CD14-positive monocyte (primary cell): ENCODE measurements around the gene TRPC1. TPM values are rescaled to one million over a fixed set of nuclear protein-coding genes. Genes with fewer than 3 reads are reported as not detected.
A peak's percentile ranks its signal among the peaks of the same experiment; 100 is the strongest.

Experiments
- DNase-seq, 3 donors: peaks; one replicate each; pipeline ENCODE4 v3.0.0-alpha.2; 2011 to 2022
- H2AFZ ChIP-seq: 2 replicates; pipeline ENCODE4 v1.6.0; 2012; ENCODE audit warnings: mild to moderate bottlenecking, low read depth, low read length, inconsistent platforms; ENCODE audit not compliant: insufficient read depth, poor library complexity, severe bottlenecking
- H3K27ac ChIP-seq, 2 donors: 1 replicate in 1 of 2; 2 replicates in 1 of 2; pipeline ENCODE4 v1.5.1; 2012 to 2013; ENCODE audit warnings: low read length in 2 of 2, control low read depth in 1 of 2, inconsistent platforms in 1 of 2, low read depth in 1 of 2, mild to moderate bottlenecking in 1 of 2
- H3K27me3 ChIP-seq, 2 donors: one replicate each; pipeline versions ENCODE4 v1.6.0 to v1.6.1; 2011 to 2013; ENCODE audit warnings: low read length in 2 of 2; ENCODE audit not compliant: control insufficient read depth in 2 of 2, insufficient read depth in 2 of 2
- H3K36me3 ChIP-seq, 2 donors: replicated peaks in 1 of 2; 1 replicate in 1 of 2; 2 replicates in 1 of 2; pipeline versions ENCODE4 v1.5.1 to v1.6.1; 2012 to 2013; ENCODE audit warnings: low read length in 2 of 2, control low read depth in 1 of 2, inconsistent platforms in 1 of 2, mild to moderate bottlenecking in 1 of 2; ENCODE audit not compliant: insufficient read depth in 2 of 2, control insufficient read depth in 1 of 2
- H3K4me1 ChIP-seq, 2 donors: 1 replicate in 1 of 2; 2 replicates in 1 of 2; pipeline versions ENCODE4 v1.5.1 to v1.6.1; 2012 to 2013; ENCODE audit warnings: low read length in 2 of 2, control low read depth in 1 of 2, inconsistent platforms in 1 of 2, mild to moderate bottlenecking in 1 of 2, moderate library complexity in 1 of 2; ENCODE audit not compliant: insufficient read depth in 2 of 2, control insufficient read depth in 1 of 2
- H3K4me2 ChIP-seq: replicated peaks from 2 replicates; pipeline ENCODE3; 2012; ENCODE audit warnings: low read length, moderate library complexity, mild to moderate bottlenecking; ENCODE audit not compliant: poor library complexity, severe bottlenecking; ENCODE audit errors: extremely low read depth
- H3K4me3 ChIP-seq, 3 experiments: fragments of 200-600 bp in 1 of 3; sonication (generic) in 1 of 3; replicated peaks in 1 of 3; 1 replicate in 2 of 3; 2 replicates in 1 of 3; pipeline ENCODE4 v1.5.1; 2011 to 2013; ENCODE audit warnings: low read length in 3 of 3, mild to moderate bottlenecking in 3 of 3, control low read depth in 2 of 3, low read depth in 2 of 3, inconsistent platforms in 1 of 3, moderate library complexity in 1 of 3
- H3K79me2 ChIP-seq: 2 replicates; pipeline ENCODE4 v1.6.0; 2012; ENCODE audit warnings: mild to moderate bottlenecking, control low read depth, inconsistent platforms, low read length, moderate library complexity; ENCODE audit not compliant: insufficient read depth
- H3K9ac ChIP-seq: 2 replicates; pipeline ENCODE4 v1.6.0; 2017; ENCODE audit warnings: low read length, mild to moderate bottlenecking; ENCODE audit not compliant: insufficient read depth, poor library complexity, severe bottlenecking
- H3K9me3 ChIP-seq, 2 donors: replicated peaks in 1 of 2; 1 replicate in 1 of 2; 2 replicates in 1 of 2; pipeline versions ENCODE4 v1.5.1 to v1.6.1; 2012 to 2013; ENCODE audit warnings: low read length in 2 of 2, control low read depth in 1 of 2; ENCODE audit not compliant: control insufficient read depth in 1 of 2, insufficient read depth in 1 of 2
- H4K20me1 ChIP-seq: 2 replicates; pipeline ENCODE4 v1.6.0; 2012; ENCODE audit warnings: mild to moderate bottlenecking, low read length, control low read depth, moderate library complexity; ENCODE audit not compliant: insufficient read depth
- H3K27ac Mint-ChIP-seq, 7 donors: one replicate each; pipeline ENCODE4 v1.8.0; 2020; ENCODE audit warnings: mild to moderate bottlenecking in 7 of 7, mixed read lengths in 7 of 7, moderate library complexity in 6 of 7, inconsistent platforms in 2 of 7
- H3K27me3 Mint-ChIP-seq, 3 donors: one replicate each; pipeline ENCODE4 v1.8.0; 2021 to 2022; ENCODE audit warnings: low read depth in 3 of 3, mild to moderate bottlenecking in 3 of 3, mixed read lengths in 3 of 3, moderate library complexity in 3 of 3, inconsistent platforms in 1 of 3
- H3K36me3 Mint-ChIP-seq, 2 donors: one replicate each; pipeline ENCODE4 v1.8.0; 2020; ENCODE audit warnings: mixed read lengths in 2 of 2, inconsistent platforms in 1 of 2, mild to moderate bottlenecking in 1 of 2
- H3K4me1 Mint-ChIP-seq: one replicate; pipeline ENCODE4 v1.8.0; 2020; ENCODE audit warnings: mild to moderate bottlenecking, mixed read lengths
- H3K4me3 Mint-ChIP-seq, 2 donors: one replicate each; pipeline ENCODE4 v1.8.0; 2020; ENCODE audit warnings: mild to moderate bottlenecking in 2 of 2, mixed read lengths in 2 of 2, moderate library complexity in 1 of 2
- H3K9me3 Mint-ChIP-seq, 7 donors: one replicate each; pipeline ENCODE4 v1.8.0; 2020 to 2022; ENCODE audit warnings: mixed read lengths in 7 of 7, mild to moderate bottlenecking in 6 of 7, moderate library complexity in 6 of 7, inconsistent platforms in 2 of 7
- CTCF ChIP-seq: fragments of 200-600 bp; IDR thresholded peaks from one replicate; pipeline ENCODE4 v1.8.0; 2022; ENCODE audit warnings: antibody characterized with exemption, mild to moderate bottlenecking
- WGBS: methylation state at CpG from one replicate; pipeline ENCODE4 v1.1.5; 2013; ENCODE audit warnings: missing lambda C conversion rate; ENCODE audit not compliant: insufficient coverage; 5-methylcytosine and 5-hydroxymethylcytosine counted together
- intact Hi-C, 2 donors: fragments of 100-400 bp; cut with micrococcal nuclease; formaldehyde crosslinking; loops; one replicate each; pipeline versions ENCODE4 v1.15.0 to v1.15.1; 2023
- polyA plus RNA-seq, 3 donors: library from polyadenylated mRNA; depleted of rRNA in 1 of 3; unstranded in 2 of 3; stranded (reverse) in 1 of 3; fragments of 300-500 nt in 2 of 3; fragments of >200 nt in 1 of 3; fragmentation: Illumina TruSeq in 2 of 3; gene quantifications; 1 replicate in 2 of 3; 2 replicates in 1 of 3; pipeline ENCODE4 v1.2.3, GENCODE V29; 2012 to 2021

Gene TRPC1
- polyA plus RNA-seq, 3 donors, result 0.01 TPM; not detected in 2

GRCh38 chr3:142828703-142829305 lies 105.0 kb downstream of the TRPC1 start:
- peak; percentile 33 to 58 (median 54) for DNase-seq
- Mint-ChIP-seq H3K4me1 (no peaks in the 10 kb centered on the region), H3K27me3 (peaks cover 0 to 2% (median 2%) of the 10 kb centered on the region in 3 donors), H3K9me3 (no peaks in the 10 kb centered on the region), H3K27ac (no peak overlapping the region), H3K4me3 (no peak overlapping the region), H3K36me3 (no peaks in the 10 kb centered on the region)
- intact Hi-C loops, result loop anchor here (5.0 to 10.0 kb wide), 2 partner anchors 163 to 166 kb away; no protein-coding TSS in a partner anchor
- Histone ChIP-seq H3K9me3 (no peaks in the 10 kb centered on the region), H2AFZ (no peak overlapping the region), H3K79me2 (no peaks in the 10 kb centered on the region), H3K36me3 (no peaks in the 10 kb centered on the region), H3K4me1 (no peaks in the 10 kb centered on the region), H3K9ac (no peak overlapping the region), H4K20me1 (no peaks in the 10 kb centered on the region), H3K4me2 (no peak overlapping the region), H3K4me3 (no peak overlapping the region), H3K27ac (no peak overlapping the region), H3K27me3 (no peaks in the 10 kb centered on the region)
- WGBS, result 28% methylated on average over 3 of the region's 9 CpGs
- peak; percentile 88 for TF ChIP-seq CTCF

DNA sequence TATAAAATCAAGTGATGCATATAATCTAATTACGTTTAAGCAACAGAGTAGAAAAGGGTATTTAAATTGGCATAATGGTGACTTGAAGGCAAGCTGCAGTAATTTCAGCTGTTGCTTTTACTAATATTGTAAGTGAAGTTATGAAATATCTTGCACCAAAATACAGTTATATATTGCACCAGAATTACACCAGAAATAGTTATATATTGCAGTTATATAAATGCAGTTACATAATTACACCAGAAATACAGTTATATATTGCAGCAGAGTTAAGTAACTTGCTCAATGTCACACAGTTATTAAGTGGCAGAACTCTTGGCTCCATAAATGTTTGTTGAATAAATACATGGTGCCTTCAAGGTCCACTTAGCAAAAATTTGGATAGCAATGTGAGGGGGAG lies 113.7 kb downstream of the TRPC1 start:
- DNase-seq, result no peak
- Histone ChIP-seq H3K4me3 (no peak overlapping the region), H3K9me3 (no peaks in the 10 kb centered on the region), H3K9ac (no peak overlapping the region), H4K20me1 (no peaks in the 10 kb centered on the region), H2AFZ (no peak overlapping the region), H3K4me1 (peaks cover 9 to 14% of the 10 kb centered on the region in 2 donors), H3K4me2 (no peak overlapping the region), H3K27ac (no peak overlapping the region), H3K79me2 (no peaks in the 10 kb centered on the region), H3K27me3 (no peaks in the 10 kb centered on the region), H3K36me3 (no peaks in the 10 kb centered on the region)
- no peak for TF ChIP-seq CTCF
- Mint-ChIP-seq H3K9me3 (peaks cover 0 to 6% (median 4%) of the 10 kb centered on the region in 7 donors), H3K4me3 (no peak overlapping the region), H3K36me3 (no peaks in the 10 kb centered on the region), H3K4me1 (peaks cover 32% of the 10 kb centered on the region), H3K27ac (no peak overlapping the region), H3K27me3 (peaks cover 0 to 2% (median 0%) of the 10 kb centered on the region in 3 donors)
- intact Hi-C loops, result no loop called here
- no CpG with 5 or more reads among the region's 1 CpG for WGBS
